C4-2B (cell line): ENCODE data around the gene RPRD1B.

Source experiments
- H3K27ac ChIP-seq: fragments of 450-650 bp; 2 replicates; pipeline ENCODE4 v1.5.1; 2017
- ZFX ChIP-seq: fragments of 450-650 bp; IDR thresholded peaks from 2 replicates; pipeline ENCODE4 v1.6.1; 2017
- TF ChIP-seq, protein P1 (sequence below): fragments of 450-650 bp; conservative IDR thresholded peaks from 2 replicates; pipeline ENCODE4 v1.5.1; 2017; ENCODE audit warnings: mild to moderate bottlenecking

The RPRD1B gene

DNA sequence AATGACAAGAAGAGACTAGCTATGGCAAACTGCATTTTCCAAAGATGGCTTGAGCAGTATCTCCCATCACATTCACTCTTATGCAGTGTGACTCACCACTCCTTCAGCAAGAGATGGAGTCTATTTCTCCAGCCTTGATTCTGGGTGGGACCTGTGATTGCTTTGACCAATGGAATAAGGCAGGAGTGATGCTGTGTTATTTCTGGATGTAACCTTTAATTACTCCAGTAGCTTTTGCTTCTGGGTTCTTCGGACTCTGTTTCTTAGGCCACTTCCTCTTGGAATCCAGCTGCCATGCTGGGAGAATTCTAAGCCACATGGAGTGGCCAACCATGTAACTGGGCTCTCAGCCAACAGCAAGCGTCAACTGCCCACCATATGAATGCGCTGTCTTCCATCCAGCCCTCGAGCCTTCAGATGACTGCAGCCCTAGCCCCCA, 80.8 kb downstream of the RPRD1B start:
- TF ChIP-seq, protein P1, sequence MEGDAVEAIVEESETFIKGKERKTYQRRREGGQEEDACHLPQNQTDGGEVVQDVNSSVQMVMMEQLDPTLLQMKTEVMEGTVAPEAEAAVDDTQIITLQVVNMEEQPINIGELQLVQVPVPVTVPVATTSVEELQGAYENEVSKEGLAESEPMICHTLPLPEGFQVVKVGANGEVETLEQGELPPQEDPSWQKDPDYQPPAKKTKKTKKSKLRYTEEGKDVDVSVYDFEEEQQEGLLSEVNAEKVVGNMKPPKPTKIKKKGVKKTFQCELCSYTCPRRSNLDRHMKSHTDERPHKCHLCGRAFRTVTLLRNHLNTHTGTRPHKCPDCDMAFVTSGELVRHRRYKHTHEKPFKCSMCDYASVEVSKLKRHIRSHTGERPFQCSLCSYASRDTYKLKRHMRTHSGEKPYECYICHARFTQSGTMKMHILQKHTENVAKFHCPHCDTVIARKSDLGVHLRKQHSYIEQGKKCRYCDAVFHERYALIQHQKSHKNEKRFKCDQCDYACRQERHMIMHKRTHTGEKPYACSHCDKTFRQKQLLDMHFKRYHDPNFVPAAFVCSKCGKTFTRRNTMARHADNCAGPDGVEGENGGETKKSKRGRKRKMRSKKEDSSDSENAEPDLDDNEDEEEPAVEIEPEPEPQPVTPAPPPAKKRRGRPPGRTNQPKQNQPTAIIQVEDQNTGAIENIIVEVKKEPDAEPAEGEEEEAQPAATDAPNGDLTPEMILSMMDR, result no peak
- no peak for TF ChIP-seq ZFX
- H3K27ac ChIP-seq, result no peak overlapping the region; the same call in 1 of the 2 replicates

DNA sequence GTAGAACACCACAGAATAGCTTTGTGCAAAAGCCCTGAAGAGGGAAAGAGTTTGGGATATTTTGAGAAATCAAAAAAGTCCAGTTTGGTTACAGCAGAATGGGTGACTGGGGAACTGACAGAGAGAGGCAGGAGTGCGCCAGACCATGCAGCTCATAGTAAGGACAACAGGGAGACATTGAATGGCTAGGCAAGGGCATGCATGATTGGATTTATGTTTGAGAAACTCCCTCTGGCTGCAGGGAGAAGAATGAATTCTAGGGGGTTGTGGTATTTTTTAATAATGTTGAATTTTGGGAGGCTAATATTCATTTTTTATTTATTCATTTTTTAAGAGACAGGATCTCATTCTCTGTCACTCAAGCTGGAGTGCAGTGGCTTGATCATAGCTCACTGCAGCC, 81.7 kb downstream of the RPRD1B start:
- TF ChIP-seq ZFX, result no peak
- TF ChIP-seq, protein P1, result no peak
- H3K27ac ChIP-seq, result no peak overlapping the region

DNA sequence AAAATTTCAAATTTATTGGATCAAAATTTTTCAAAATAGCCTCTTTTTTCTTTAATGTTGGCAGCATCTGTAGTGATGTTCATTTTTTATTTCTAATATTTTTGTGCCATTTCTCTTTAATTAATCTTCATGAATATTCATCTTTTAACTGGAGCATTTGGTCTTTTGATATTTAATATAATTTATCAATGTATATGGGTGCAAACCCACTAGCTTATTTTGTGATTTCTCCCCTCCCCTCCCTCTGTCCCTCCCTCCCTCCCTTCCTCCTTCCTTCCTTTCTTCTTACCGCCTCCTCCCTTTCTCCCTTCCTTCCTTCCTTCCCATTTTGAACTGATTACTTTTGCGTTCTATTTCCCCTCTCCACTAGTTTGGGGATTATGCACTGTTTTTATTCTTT, 82.3 kb downstream of the RPRD1B start:
- H3K27ac ChIP-seq, result no peak overlapping the region
- no peak for TF ChIP-seq ZFX
- TF ChIP-seq, protein P1, result no peak

DNA sequence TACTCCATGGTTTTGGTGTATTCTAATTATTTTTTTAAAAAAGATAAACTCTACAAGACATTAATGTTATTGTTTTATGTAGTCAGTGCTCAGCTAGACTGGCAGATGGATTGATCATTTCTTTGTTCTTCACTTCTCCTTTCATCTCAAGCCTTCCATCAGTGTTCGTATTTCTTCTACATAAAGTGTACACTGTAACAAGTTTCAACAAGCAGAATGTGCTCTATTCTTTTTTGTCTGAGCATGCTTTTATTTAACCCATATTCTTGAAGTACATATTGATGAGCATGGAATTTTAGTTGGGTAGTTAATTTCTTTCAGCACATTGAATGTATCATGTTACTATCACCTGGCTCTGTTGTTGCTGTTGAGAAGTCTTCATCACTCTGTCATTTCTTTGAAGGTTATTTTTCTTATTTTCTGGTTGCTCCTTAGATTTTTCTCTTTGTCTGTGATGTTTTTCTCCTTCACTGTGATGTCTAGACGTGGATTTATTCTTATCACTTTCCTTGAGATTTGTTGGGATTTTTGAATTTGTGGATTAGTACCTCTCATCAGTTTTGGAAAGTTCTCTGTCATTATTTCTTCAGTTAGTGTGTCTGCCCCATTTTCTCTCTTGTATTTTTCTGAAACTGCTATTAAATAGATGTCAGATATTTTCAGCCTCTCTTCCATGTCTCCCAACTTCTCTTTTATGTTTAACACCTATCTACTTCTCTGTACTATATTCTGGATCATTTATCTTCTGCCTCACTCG, 83.0 kb downstream of the RPRD1B start:
- TF ChIP-seq, protein P1, result no peak
- TF ChIP-seq ZFX, result no peak
- no peak overlapping the region for H3K27ac ChIP-seq

DNA sequence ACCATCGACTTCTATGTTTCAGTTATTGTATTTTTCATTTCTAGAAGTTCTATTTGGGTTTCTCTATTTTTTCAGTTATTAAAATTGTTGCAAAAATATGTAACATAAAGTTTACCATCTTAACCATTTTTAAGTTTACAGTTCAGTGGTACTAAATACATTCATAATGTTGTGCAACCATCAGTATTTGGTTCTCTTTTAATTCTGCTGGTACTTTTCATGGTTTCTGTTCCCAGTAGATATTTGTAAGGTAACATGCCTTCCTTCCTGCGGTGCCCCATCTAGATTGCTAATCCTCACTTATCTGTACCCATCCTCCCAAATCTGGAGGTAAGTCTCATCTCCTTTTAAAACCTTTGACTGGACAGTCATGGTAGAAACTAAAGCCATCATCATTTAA, 83.7 kb downstream of the RPRD1B start:
- no peak overlapping the region for H3K27ac ChIP-seq
- TF ChIP-seq ZFX, result no peak
- TF ChIP-seq, protein P1, result no peak

DNA sequence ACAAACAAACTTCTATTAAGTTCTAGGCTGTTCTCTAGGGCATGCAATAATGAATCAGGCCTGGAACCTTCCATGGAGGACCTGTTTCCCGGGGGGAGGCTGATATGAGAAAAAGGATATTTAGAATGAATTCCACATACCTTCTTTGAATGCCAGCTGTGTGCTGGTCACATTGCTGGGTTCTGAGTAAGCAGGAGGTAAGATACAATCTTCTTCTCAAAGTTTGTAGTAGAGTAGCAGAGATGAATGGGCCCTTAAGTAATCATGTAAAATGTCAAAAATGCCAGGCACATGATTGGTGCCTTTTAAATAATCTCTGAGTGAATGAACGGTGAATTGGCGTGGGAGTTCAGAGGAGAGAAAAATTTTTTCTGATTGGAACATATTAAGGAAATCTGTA, 84.1 kb downstream of the RPRD1B start:
- TF ChIP-seq, protein P1, result no peak
- no peak for TF ChIP-seq ZFX
- no peak overlapping the region for H3K27ac ChIP-seq

DNA sequence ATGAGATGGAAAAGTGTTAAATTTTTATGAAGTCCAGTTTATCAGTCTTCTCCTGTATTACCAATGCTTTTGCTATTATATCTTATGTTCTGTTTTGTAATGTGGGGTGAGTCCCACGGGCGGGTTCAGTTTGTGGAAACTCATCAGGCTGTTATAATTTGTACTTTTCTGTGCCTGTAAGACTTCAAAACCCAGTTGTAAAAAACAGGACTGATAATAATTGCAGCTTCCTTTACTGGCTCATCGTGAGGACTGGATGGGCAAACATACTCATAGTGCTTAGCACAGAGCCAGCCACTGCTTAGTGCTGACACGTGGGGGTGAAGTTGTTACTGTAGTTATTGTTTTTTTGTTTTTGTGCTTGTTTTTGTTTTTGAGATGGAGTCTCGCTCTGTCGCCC, 85.9 kb downstream of the RPRD1B start:
- H3K27ac ChIP-seq, result no peak overlapping the region
- TF ChIP-seq, protein P1, result no peak
